DOHH2 (cell line): Measurements from ENCODE around the gene ETV5.

Source experiments
- EZH2phosphoT487 ChIP-seq: fragments of 200-600 bp; sonication (generic); IDR thresholded peaks from 2 replicates; pipeline ENCODE4 v1.6.1; 2017; ENCODE audit warnings: borderline replicate concordance, mild to moderate bottlenecking, antibody characterized with exemption, low read length, moderate library complexity, mixed read lengths
- TF ChIP-seq, protein P1 (sequence below): fragments of 200-600 bp; sonication (generic); IDR thresholded peaks from one replicate; pipeline ENCODE4 v1.5.1; 2014; ENCODE audit warnings: antibody characterized with exemption, mild to moderate bottlenecking, low read depth, low read length; ENCODE audit not compliant: poor library complexity, severe bottlenecking

- TF ChIP-seq, protein P1, sequence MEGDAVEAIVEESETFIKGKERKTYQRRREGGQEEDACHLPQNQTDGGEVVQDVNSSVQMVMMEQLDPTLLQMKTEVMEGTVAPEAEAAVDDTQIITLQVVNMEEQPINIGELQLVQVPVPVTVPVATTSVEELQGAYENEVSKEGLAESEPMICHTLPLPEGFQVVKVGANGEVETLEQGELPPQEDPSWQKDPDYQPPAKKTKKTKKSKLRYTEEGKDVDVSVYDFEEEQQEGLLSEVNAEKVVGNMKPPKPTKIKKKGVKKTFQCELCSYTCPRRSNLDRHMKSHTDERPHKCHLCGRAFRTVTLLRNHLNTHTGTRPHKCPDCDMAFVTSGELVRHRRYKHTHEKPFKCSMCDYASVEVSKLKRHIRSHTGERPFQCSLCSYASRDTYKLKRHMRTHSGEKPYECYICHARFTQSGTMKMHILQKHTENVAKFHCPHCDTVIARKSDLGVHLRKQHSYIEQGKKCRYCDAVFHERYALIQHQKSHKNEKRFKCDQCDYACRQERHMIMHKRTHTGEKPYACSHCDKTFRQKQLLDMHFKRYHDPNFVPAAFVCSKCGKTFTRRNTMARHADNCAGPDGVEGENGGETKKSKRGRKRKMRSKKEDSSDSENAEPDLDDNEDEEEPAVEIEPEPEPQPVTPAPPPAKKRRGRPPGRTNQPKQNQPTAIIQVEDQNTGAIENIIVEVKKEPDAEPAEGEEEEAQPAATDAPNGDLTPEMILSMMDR: no peak
- no peak for TF ChIP-seq EZH2phosphoT487
Measured at GRCh38 chr3:186110975-186111974, 2.4 kb upstream of the ETV5 start.
